Measurements from ENCODE around the gene CLEC18B.
"Not testable (repeated sequence)": the region's sequence is repeated elsewhere in the genome, so short reads cannot be mapped to it uniquely, and the experiment has no call there.

The CLEC18B gene

GRCh38 chr16:74367469-74368001 is 53.7 kb downstream of the CLEC18B start:
- not testable (repeated sequence) for H3K27me3 ChIP-seq (ENCODE audit: insufficient read depth, low read length); H3K4me1 ChIP-seq (ENCODE audit: insufficient read depth, low read length); H3K27ac ChIP-seq (ENCODE audit: low read length)

GRCh38 chr16:74361646-74362610 is 59.4 kb downstream of the CLEC18B start:
- not testable (repeated sequence) for H3K4me1 ChIP-seq (ENCODE audit: insufficient read depth, low read length); H3K9ac ChIP-seq (ENCODE audit: low read depth, low read length); H3K9me3 ChIP-seq (ENCODE audit: insufficient read depth, low read depth, low read length); H3K27me3 ChIP-seq (ENCODE audit: insufficient read depth, low read length); H3K4me3 ChIP-seq (ENCODE audit: low read length); H3K27ac ChIP-seq (ENCODE audit: low read length)
- peaks cover 49% of the 10 kb centered on the region for H3K36me3 ChIP-seq (ENCODE audit: insufficient read depth, low read depth, low read length)

More at GRCh38 chr16:74367469-74368001, 53.7 kb downstream of the CLEC18B start:
- H3K4me3 ChIP-seq (ENCODE audit: low read length), result peak overlapping the region; percentile 86
- not testable (repeated sequence) for H3K9me3 ChIP-seq (ENCODE audit: insufficient read depth, low read depth, low read length)
- peaks cover 19% of the 10 kb centered on the region for H3K36me3 ChIP-seq (ENCODE audit: insufficient read depth, low read depth, low read length)
- H3K9ac ChIP-seq (ENCODE audit: low read depth, low read length), result peak overlapping the region; percentile 88
